SK-N-SH (cell line): Measurements from ENCODE around the gene GPR15. TPM values are rescaled to one million over a fixed set of nuclear protein-coding genes. Genes with fewer than 3 reads are reported as not detected.

Experiments used
- CTCF ChIA-PET: fragments of 300-600, 350-600 bp; formaldehyde crosslinking; extraction: SDS; loops from one replicate; lab custom pipeline; 2021; lab: Yijun Ruan, JAX
- POLR2A ChIA-PET: fragments of 350-600 bp; sonication (Branson Sonifier 250); formaldehyde crosslinking; extraction: SDS; loops from one replicate; lab custom pipeline; 2020; ENCODE audit warnings: antibody characterized with exemption, inconsistent platforms; lab: Yijun Ruan, JAX
- DNase-seq: peaks from one replicate; pipeline ENCODE4 v3.0.0; 2012
- H2AFZ ChIP-seq: fragments of 200-600 bp; sonication (generic); 2 replicates; pipeline ENCODE4 v1.8.1; 2016; ENCODE audit warnings: antibody characterized with exemption, mild to moderate bottlenecking, low read depth
- H3F3A ChIP-seq: fragments of 200-600 bp; sonication (generic); replicated peaks from 2 replicates; pipeline ENCODE3; 2016; ENCODE audit warnings: antibody characterized with exemption, mild to moderate bottlenecking; ENCODE audit not compliant: insufficient read depth
- H3K27ac ChIP-seq, 2 experiments: fragments of 200-500 bp in 1 of 2; fragments of 200-600 bp in 1 of 2; sonication (Bioruptor generic) in 1 of 2; sonication (generic), shearing (Covaris generic) in 1 of 2; 2 replicates each; pipeline versions ENCODE4 v1.5.1 to v1.6.1; 2014 to 2016; ENCODE audit warnings: low read depth in 2 of 2, inconsistent platforms in 1 of 2, low read length in 1 of 2, mild to moderate bottlenecking in 1 of 2, mixed read lengths in 1 of 2
- H3K27me3 ChIP-seq: fragments of 200-600 bp; sonication (generic), shearing (Covaris generic); 2 replicates; pipeline ENCODE4 v1.6.1; 2016; ENCODE audit warnings: mixed run types; ENCODE audit not compliant: insufficient read depth
- H3K36me3 ChIP-seq, 2 experiments: fragments of 200-500 bp in 1 of 2; fragments of 200-600 bp in 1 of 2; sonication (Bioruptor generic) in 1 of 2; sonication (generic) in 1 of 2; replicated peaks in 1 of 2; 2 replicates each; pipeline versions ENCODE3 to v1.5.1; 2014 to 2016; ENCODE audit warnings: low read length in 1 of 2, mild to moderate bottlenecking in 1 of 2; ENCODE audit not compliant: insufficient read depth in 2 of 2, control insufficient read depth in 1 of 2
- H3K4me1 ChIP-seq, 2 experiments: fragments of 200-500 bp in 1 of 2; fragments of 200-600 bp in 1 of 2; sonication (Bioruptor generic) in 1 of 2; sonication (generic), shearing (Covaris generic) in 1 of 2; 2 replicates each; pipeline versions ENCODE4 v1.5.1 to v1.6.1; 2014 to 2016; ENCODE audit warnings: low read depth in 1 of 2, low read length in 1 of 2, mixed run types in 1 of 2; ENCODE audit not compliant: insufficient read depth in 2 of 2, control insufficient read depth in 1 of 2
- H3K4me2 ChIP-seq: fragments of 200-600 bp; sonication (generic), shearing (Covaris generic); 2 replicates; pipeline ENCODE4 v1.6.1; 2017; ENCODE audit warnings: mixed run types
- H3K4me3 ChIP-seq, 2 experiments: fragments of 200-500 bp in 1 of 2; fragments of 200-600 bp in 1 of 2; sonication (Bioruptor generic) in 1 of 2; sonication (generic), shearing (Covaris generic) in 1 of 2; 2 replicates each; pipeline versions ENCODE4 v1.5.1 to v1.8.1; 2014 to 2016; ENCODE audit warnings: low read depth in 2 of 2, inconsistent platforms in 1 of 2, low read length in 1 of 2, mild to moderate bottlenecking in 1 of 2, mixed read lengths in 1 of 2, moderate library complexity in 1 of 2
- H3K79me2 ChIP-seq: fragments of 200-600 bp; sonication (generic); 2 replicates; pipeline ENCODE4 v1.8.1; 2017; ENCODE audit warnings: mild to moderate bottlenecking; ENCODE audit not compliant: insufficient read depth
- H3K9ac ChIP-seq: fragments of 200-600 bp; sonication (generic); 2 replicates; pipeline ENCODE4 v1.6.1; 2017; ENCODE audit warnings: mixed run types
- H3K9me2 ChIP-seq: fragments of 200-600 bp; sonication (generic); 2 replicates; pipeline ENCODE4 v1.6.1; 2017; ENCODE audit warnings: mixed run types
- H3K9me3 ChIP-seq: fragments of 200-600 bp; sonication (generic); 2 replicates; pipeline ENCODE4 v1.6.1; 2017; ENCODE audit warnings: mixed run types, mild to moderate bottlenecking, moderate library complexity
- H4K20me1 ChIP-seq: fragments of 200-600 bp; sonication (generic); 2 replicates; pipeline ENCODE4 v1.6.1; 2017; ENCODE audit warnings: mild to moderate bottlenecking, mixed run types; ENCODE audit not compliant: insufficient read depth
- CTCF ChIP-seq: fragments of 200-600 bp; sonication (generic); IDR thresholded peaks from 2 replicates; pipeline ENCODE4 v1.6.1; 2017; ENCODE audit warnings: antibody characterized with exemption, mild to moderate bottlenecking, moderate library complexity
- FOSL2 ChIP-seq: IDR thresholded peaks from 2 replicates; pipeline ENCODE4 v1.4.0; 2012; ENCODE audit warnings: low read depth, mild to moderate bottlenecking, moderate library complexity, borderline replicate concordance
- FOXM1 ChIP-seq: IDR thresholded peaks from 2 replicates; pipeline ENCODE4 v1.4.0; 2012; ENCODE audit warnings: low read depth, mild to moderate bottlenecking
- GABPA ChIP-seq: IDR thresholded peaks from 2 replicates; pipeline ENCODE4 v1.4.0; 2012; ENCODE audit warnings: low read depth, mild to moderate bottlenecking
- RCOR1 ChIP-seq: fragments of 150-350 bp; IDR thresholded peaks from 2 replicates; pipeline ENCODE4 v1.6.1; 2017; ENCODE audit warnings: antibody characterized with exemption, low read length
- TAF1 ChIP-seq: IDR thresholded peaks from 2 replicates; pipeline ENCODE4 v1.6.1; 2012; ENCODE audit warnings: low read depth, mild to moderate bottlenecking, low read length, moderate library complexity, borderline replicate concordance
- TEAD4 ChIP-seq: IDR thresholded peaks from 2 replicates; pipeline ENCODE4 v1.4.0; 2012; ENCODE audit warnings: mild to moderate bottlenecking, borderline replicate concordance; ENCODE audit not compliant: insufficient read depth
- WGBS: methylation state at CpG from one replicate; pipeline ENCODE4 v1.1.6; 2017; ENCODE audit warnings: low lambda C conversion rate; 5-methylcytosine and 5-hydroxymethylcytosine counted together
- polyA plus RNA-seq, 3 experiments: library from polyadenylated mRNA; depleted of rRNA; stranded (reverse); fragments of >200 nt; gene quantifications; 2 replicates each; pipeline ENCODE4 v1.2.3, GENCODE V29; 2012

The GPR15 gene
- polyA plus RNA-seq, 1 of the 3 experiments (the other 2 are of a cell fraction), result not detected

GRCh38 chr3:98565843-98566242 is 34.1 kb downstream of the GPR15 start (continued):
- TF ChIP-seq FOXM1 (no peak), FOSL2 (no peak), TAF1 (no peak), TEAD4 (no peak), GABPA (no peak)
- TF ChIP-seq, all 33 proteins: peak for 0

DNA sequence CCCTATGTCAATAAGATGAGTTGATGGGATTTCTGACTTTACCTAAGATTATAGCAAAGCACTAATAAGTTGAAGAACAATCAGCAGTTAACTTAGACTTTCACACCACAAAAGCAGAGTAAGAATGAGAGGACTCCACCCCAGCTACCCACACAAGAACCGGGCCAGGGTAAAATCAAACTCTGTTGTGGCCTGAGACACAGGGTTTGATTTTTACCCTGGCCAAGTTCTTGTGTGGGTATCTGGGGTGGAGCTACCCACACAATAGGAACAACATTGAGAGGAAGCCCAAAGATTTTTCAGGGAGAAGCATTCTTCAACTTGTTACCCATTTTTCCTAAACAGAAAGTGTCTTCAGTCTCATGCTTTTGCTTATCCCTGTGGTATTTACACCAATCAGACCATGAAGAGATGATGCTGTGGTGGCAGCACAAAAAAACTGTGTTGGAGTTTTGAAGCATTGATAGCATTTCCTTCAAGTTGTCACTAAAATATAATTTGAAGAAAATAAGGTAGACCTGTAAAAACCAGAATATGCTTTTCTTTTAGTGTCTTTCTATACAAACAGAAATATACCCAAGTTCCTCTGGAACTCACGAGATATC is 36.0 kb downstream of the GPR15 start:
- Histone ChIP-seq H3K27me3 (no peaks in the 10 kb centered on the region), H3K36me3 (no peaks in the 10 kb centered on the region), H2AFZ (no peak overlapping the region), H3K4me1 (no peaks in the 10 kb centered on the region), H3K79me2 (no peaks in the 10 kb centered on the region), H3K9ac (no peak overlapping the region), H3K4me2 (no peak overlapping the region), H3F3A (peaks cover 3% of the 10 kb centered on the region), H4K20me1 (no peaks in the 10 kb centered on the region), H3K9me3 (no peaks in the 10 kb centered on the region), H3K27ac (no peak overlapping the region), H3K9me2 (no peaks in the 10 kb centered on the region), H3K4me3 (no peak overlapping the region)
- WGBS, result 43% methylated on average over 2 of the region's 2 CpGs
- TF ChIP-seq RCOR1, result no peak
- DNase-seq, result no peak
- CTCF ChIA-PET, result no interaction called here
- POLR2A ChIA-PET, result no interaction called here

DNA sequence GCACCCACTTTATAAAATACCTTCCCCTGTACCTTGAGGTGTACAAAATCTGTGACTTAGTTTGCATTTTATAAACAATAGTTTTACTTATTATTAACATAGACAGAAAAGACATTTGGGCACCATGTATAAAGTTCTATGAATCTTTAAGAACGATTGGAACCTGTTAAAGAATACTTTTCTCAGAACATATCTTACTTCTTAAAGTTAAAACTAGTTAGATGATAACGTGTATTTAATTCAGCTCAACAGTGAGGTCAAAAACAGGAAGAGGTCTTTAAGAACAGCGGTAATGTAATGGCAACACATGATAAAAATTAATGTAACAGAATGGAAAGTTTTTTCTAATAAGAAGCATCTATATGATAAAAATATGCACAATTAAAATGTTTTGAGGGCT is 36.6 kb downstream of the GPR15 start:
- Histone ChIP-seq H3K36me3 (no peaks in the 10 kb centered on the region), H3K79me2 (no peaks in the 10 kb centered on the region), H4K20me1 (no peaks in the 10 kb centered on the region), H3K4me2 (no peak overlapping the region), H3K9me2 (no peaks in the 10 kb centered on the region), H3K4me1 (no peaks in the 10 kb centered on the region), H3K27ac (no peak overlapping the region), H3K27me3 (no peaks in the 10 kb centered on the region), H3K9ac (no peak overlapping the region), H2AFZ (no peak overlapping the region), H3K9me3 (no peaks in the 10 kb centered on the region), H3K4me3 (no peak overlapping the region), H3F3A (peaks cover 6% of the 10 kb centered on the region)
- no peak for TF ChIP-seq CTCF
- no peak for TF ChIP-seq GABPA
- TF ChIP-seq RCOR1, result no peak
- WGBS, result 43% methylated on average over 3 of the region's 3 CpGs
- CTCF ChIA-PET, result no interaction called here
- no peak for DNase-seq
- POLR2A ChIA-PET, result no interaction called here
